Measurements from ENCODE around the gene ACSS1. TPM values are rescaled to one million over a fixed set of nuclear protein-coding genes. Genes with fewer than 3 reads are reported as not detected.

Gene ACSS1
- total RNA-seq, 1 donor from 2014 or later = 21.1 TPM

- no peak for DNase-seq (ENCODE audit: extremely low read depth, low read depth, low spot score)
These were observed 21.2 kb upstream of the ACSS1 start for GRCh38 chr20:25079171-25079570.

- DNase-seq (ENCODE audit: extremely low read depth, low read depth, low spot score) = no peak
These were observed 20.7 kb upstream of the ACSS1 start for GRCh38 chr20:25078662-25079061.

- no peak for DNase-seq (ENCODE audit: extremely low read depth, low read depth, low spot score)
These were observed 19.8 kb upstream of the ACSS1 start for GRCh38 chr20:25077610-25078169.

- DNase-seq (ENCODE audit: extremely low read depth, low read depth, low spot score) = no peak
These were observed 19.0 kb upstream of the ACSS1 start for GRCh38 chr20:25076731-25077609.

GRCh38 chr20:25076201-25076600 is 18.3 kb upstream of the ACSS1 start:
- no peak for DNase-seq (ENCODE audit: extremely low read depth, low read depth, low spot score)

- no peak for DNase-seq (ENCODE audit: extremely low read depth, low read depth, low spot score)
These were observed 15.6 kb upstream of the ACSS1 start for GRCh38 chr20:25073544-25073943.

GRCh38 chr20:25072226-25072811 is 14.4 kb upstream of the ACSS1 start:
- DNase-seq (ENCODE audit: extremely low read depth, low read depth, low spot score) = no peak

GRCh38 chr20:25071734-25072133 is 13.8 kb upstream of the ACSS1 start:
- no peak for DNase-seq (ENCODE audit: extremely low read depth, low read depth, low spot score)

GRCh38 chr20:25070821-25071473 is 13.0 kb upstream of the ACSS1 start:
- no peak for DNase-seq (ENCODE audit: extremely low read depth, low read depth, low spot score)

- no peak for DNase-seq (ENCODE audit: extremely low read depth, low read depth, low spot score)
These were observed 9.4 kb upstream of the ACSS1 start for GRCh38 chr20:25067102-25067987.

- DNase-seq (ENCODE audit: extremely low read depth, low read depth, low spot score) = no peak
These were observed 8.4 kb upstream of the ACSS1 start for GRCh38 chr20:25066386-25066785.

GRCh38 chr20:25065625-25066338 is 7.8 kb upstream of the ACSS1 start:
- peak; percentile 18 for DNase-seq (ENCODE audit: extremely low read depth, low read depth, low spot score)

- no peak for DNase-seq (ENCODE audit: extremely low read depth, low read depth, low spot score)
These were observed 7.2 kb upstream of the ACSS1 start for GRCh38 chr20:25065072-25065624.

- no peak for DNase-seq (ENCODE audit: extremely low read depth, low read depth, low spot score)
These were observed 6.7 kb upstream of the ACSS1 start for GRCh38 chr20:25064561-25065071.

- DNase-seq (ENCODE audit: extremely low read depth, low read depth, low spot score) = no peak
These were observed 6.0 kb upstream of the ACSS1 start for GRCh38 chr20:25063981-25064380.

- no peak for DNase-seq (ENCODE audit: extremely low read depth, low read depth, low spot score)
These were observed 5.6 kb upstream of the ACSS1 start for GRCh38 chr20:25063546-25063945.

- DNase-seq (ENCODE audit: extremely low read depth, low read depth, low spot score) = no peak
These were observed 4.9 kb upstream of the ACSS1 start for GRCh38 chr20:25062841-25063240.

- no peak for DNase-seq (ENCODE audit: extremely low read depth, low read depth, low spot score)
These were observed 4.0 kb upstream of the ACSS1 start for GRCh38 chr20:25061821-25062530.
